ENCODE measurements around the gene INPP4A.

DNA sequence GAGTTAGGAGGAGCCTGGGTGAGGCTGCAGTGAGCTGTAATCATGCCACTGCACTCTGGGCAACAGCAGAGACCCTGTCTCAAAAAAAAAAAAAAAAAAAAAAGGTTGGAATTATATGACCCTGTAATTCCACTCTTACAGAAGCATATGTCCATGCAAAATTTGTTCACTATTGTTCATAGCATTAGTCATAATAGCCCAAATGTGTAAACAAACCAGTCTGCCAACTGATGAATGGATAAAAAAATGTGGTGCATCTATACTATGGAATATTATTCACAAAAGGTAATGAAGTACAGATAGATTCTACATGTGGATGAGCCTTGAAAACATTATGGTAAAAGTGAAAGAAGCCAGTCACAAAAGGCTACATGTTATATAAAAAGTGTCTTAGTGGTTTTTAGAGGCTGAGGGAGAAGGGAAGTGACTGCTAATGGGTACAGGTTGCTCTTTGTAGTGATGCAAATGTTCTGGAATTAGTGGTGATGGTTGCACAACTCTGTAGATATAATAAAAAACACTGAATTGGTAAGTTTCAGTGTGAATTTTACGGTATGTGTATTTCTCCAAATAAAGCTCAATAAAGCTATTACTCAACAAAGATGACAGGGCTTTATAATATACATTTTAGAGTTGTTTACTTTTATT is 154.2 kb downstream of the INPP4A start:
- TF ChIP-seq, protein P1, sequence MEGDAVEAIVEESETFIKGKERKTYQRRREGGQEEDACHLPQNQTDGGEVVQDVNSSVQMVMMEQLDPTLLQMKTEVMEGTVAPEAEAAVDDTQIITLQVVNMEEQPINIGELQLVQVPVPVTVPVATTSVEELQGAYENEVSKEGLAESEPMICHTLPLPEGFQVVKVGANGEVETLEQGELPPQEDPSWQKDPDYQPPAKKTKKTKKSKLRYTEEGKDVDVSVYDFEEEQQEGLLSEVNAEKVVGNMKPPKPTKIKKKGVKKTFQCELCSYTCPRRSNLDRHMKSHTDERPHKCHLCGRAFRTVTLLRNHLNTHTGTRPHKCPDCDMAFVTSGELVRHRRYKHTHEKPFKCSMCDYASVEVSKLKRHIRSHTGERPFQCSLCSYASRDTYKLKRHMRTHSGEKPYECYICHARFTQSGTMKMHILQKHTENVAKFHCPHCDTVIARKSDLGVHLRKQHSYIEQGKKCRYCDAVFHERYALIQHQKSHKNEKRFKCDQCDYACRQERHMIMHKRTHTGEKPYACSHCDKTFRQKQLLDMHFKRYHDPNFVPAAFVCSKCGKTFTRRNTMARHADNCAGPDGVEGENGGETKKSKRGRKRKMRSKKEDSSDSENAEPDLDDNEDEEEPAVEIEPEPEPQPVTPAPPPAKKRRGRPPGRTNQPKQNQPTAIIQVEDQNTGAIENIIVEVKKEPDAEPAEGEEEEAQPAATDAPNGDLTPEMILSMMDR (IDR thresholded peaks at IDR 0.05) = no peak
- no peak for TF ChIP-seq EP300 (IDR thresholded peaks at IDR 0.05; ENCODE audit: low read depth)
- no peak for TF ChIP-seq POLR2AphosphoS5 (IDR thresholded peaks at IDR 0.05)
